H1 (cell line): ENCODE measurements around the gene HDAC9. TPM values are rescaled to one million over a fixed set of nuclear protein-coding genes. Genes with fewer than 3 reads are reported as not detected.

ENCODE experiments used
- CTCF ChIA-PET: fragments of 300-600 bp; sonication (Branson Sonifier 250); formaldehyde crosslinking; loops from one replicate; lab custom pipeline; 2021; ENCODE audit not compliant: partially characterized antibody; lab: Charles Lee
- POLR2A ChIA-PET: fragments of 300-600 bp; sonication (Branson Sonifier 250); formaldehyde crosslinking; loops from one replicate; lab custom pipeline; 2021; ENCODE audit warnings: inconsistent platforms; ENCODE audit not compliant: partially characterized antibody; lab: Charles Lee
- DNase-seq, 2 experiments: peaks; one replicate each; pipeline versions ENCODE4 v3.0.0 to v3.0.0-alpha.2; 2010 to 2022; ENCODE audit warnings: low spot score in 2 of 2, low read depth in 1 of 2, mixed read lengths in 1 of 2
- FAIRE-seq: peaks from 2 replicates; lab custom pipeline; 2011; peaks lifted over from hg19 to GRCh38; lab: Jason Lieb, UNC
- H2AFZ ChIP-seq: 2 replicates; pipeline ENCODE4 v1.8.1; 2012; ENCODE audit warnings: low read length, inconsistent platforms
- H2AK5ac ChIP-seq: 2 replicates; pipeline ENCODE4 v1.6.1; 2013; ENCODE audit warnings: low read depth, low read length
- H2BK120ac ChIP-seq: replicated peaks from 2 replicates; pipeline ENCODE3; 2013; ENCODE audit warnings: low read depth, low read length, inconsistent platforms
- H2BK12ac ChIP-seq: 2 replicates; pipeline ENCODE4 v1.6.1; 2013; ENCODE audit warnings: low read depth, low read length
- H2BK15ac ChIP-seq: 2 replicates; pipeline ENCODE4 v1.6.1; 2013; ENCODE audit warnings: low read length
- H2BK20ac ChIP-seq: 2 replicates; pipeline ENCODE4 v1.6.1; 2013; ENCODE audit warnings: low read length
- H2BK5ac ChIP-seq: 2 replicates; pipeline ENCODE4 v1.6.1; 2013; ENCODE audit warnings: low read depth, low read length
- H3K14ac ChIP-seq: 2 replicates; pipeline ENCODE4 v1.6.1; 2013; ENCODE audit warnings: inconsistent platforms; ENCODE audit not compliant: insufficient read length
- H3K18ac ChIP-seq: 2 replicates; pipeline ENCODE4 v1.6.1; 2013; ENCODE audit warnings: low read length; ENCODE audit errors: extremely low read depth
- H3K23ac ChIP-seq: 2 replicates; pipeline ENCODE4 v1.6.1; 2013; ENCODE audit warnings: inconsistent platforms; ENCODE audit not compliant: insufficient read length
- H3K23me2 ChIP-seq: 2 replicates; pipeline ENCODE4 v1.6.1; 2013; ENCODE audit warnings: low read depth, low read length
- H3K27ac ChIP-seq: 2 replicates; pipeline ENCODE4 v1.6.1; 2011; ENCODE audit warnings: low read depth, low read length, inconsistent platforms
- H3K27me3 ChIP-seq, 4 experiments: replicated peaks in 1 of 4; 1 replicate in 1 of 4; 2 replicates in 3 of 4; pipeline versions ENCODE4 v1.6.1 to v1.8.1; 2011 to 2013; ENCODE audit warnings: low read length in 3 of 4, mild to moderate bottlenecking in 3 of 4, inconsistent platforms in 2 of 4, mixed read lengths in 2 of 4, moderate library complexity in 1 of 4; ENCODE audit not compliant: control insufficient read depth in 3 of 4, insufficient read depth in 3 of 4; ENCODE audit errors: extremely low read depth in 1 of 4
- H3K36me3 ChIP-seq, 4 experiments: 2 replicates each; pipeline versions ENCODE4 v1.6.1 to v1.8.1; 2011 to 2013; ENCODE audit warnings: mild to moderate bottlenecking in 4 of 4, low read length in 3 of 4, moderate library complexity in 2 of 4, control low read depth in 1 of 4, inconsistent platforms in 1 of 4; ENCODE audit not compliant: insufficient read depth in 4 of 4, control insufficient read depth in 2 of 4
- H3K4ac ChIP-seq: replicated peaks from 2 replicates; pipeline ENCODE3; 2013; ENCODE audit warnings: low read length, low read depth, mixed read lengths, inconsistent platforms; ENCODE audit not compliant: insufficient read length
- H3K4me1 ChIP-seq, 4 experiments: replicated peaks in 1 of 4; 1 replicate in 1 of 4; 2 replicates in 3 of 4; pipeline versions ENCODE4 v1.6.1 to v1.8.1; 2011 to 2013; ENCODE audit warnings: low read length in 3 of 4, inconsistent platforms in 2 of 4, mixed read lengths in 1 of 4; ENCODE audit not compliant: insufficient read depth in 4 of 4, control insufficient read depth in 3 of 4
- H3K4me2 ChIP-seq, 2 experiments: 2 replicates each; pipeline versions ENCODE4 v1.6.1 to v1.8.1; 2011 to 2013; ENCODE audit warnings: low read depth in 2 of 2, low read length in 2 of 2, control low read depth in 1 of 2, inconsistent platforms in 1 of 2, mild to moderate bottlenecking in 1 of 2; ENCODE audit not compliant: insufficient read depth in 1 of 2
- H3K4me3 ChIP-seq, 4 experiments: fragments of 200-600, 300-600 bp in 1 of 4; sonication (generic), shearing (Covaris generic), sonication (Bioruptor Twin) in 1 of 4; 2 replicates each; pipeline versions ENCODE4 v1.5.1 to v1.8.1; 2011 to 2016; ENCODE audit warnings: low read length in 4 of 4, low read depth in 3 of 4, control low read depth in 2 of 4, inconsistent platforms in 2 of 4, mild to moderate bottlenecking in 2 of 4, mixed read lengths in 1 of 4, moderate library complexity in 1 of 4; ENCODE audit not compliant: insufficient read depth in 2 of 4; ENCODE audit errors: extremely low read depth in 1 of 4
- H3K56ac ChIP-seq: replicated peaks from 2 replicates; pipeline ENCODE3; 2013; ENCODE audit warnings: low read depth, mild to moderate bottlenecking, mixed read lengths, low read length, inconsistent platforms; ENCODE audit not compliant: insufficient read length
- H3K79me1 ChIP-seq: 2 replicates; pipeline ENCODE4 v1.6.1; 2013; ENCODE audit warnings: low read depth, low read length, control low read depth
- H3K79me2 ChIP-seq, 2 experiments: 2 replicates each; pipeline versions ENCODE4 v1.6.1 to v1.8.1; 2012 to 2013; ENCODE audit warnings: low read length in 2 of 2, mild to moderate bottlenecking in 2 of 2, inconsistent platforms in 1 of 2; ENCODE audit not compliant: insufficient read depth in 2 of 2, control insufficient read depth in 1 of 2
- H3K9ac ChIP-seq, 4 experiments: replicated peaks in 1 of 4; 1 replicate in 1 of 4; 2 replicates in 3 of 4; pipeline versions ENCODE4 v1.6.1 to v1.8.1; 2011 to 2013; ENCODE audit warnings: low read depth in 3 of 4, low read length in 3 of 4, control low read depth in 2 of 4, mild to moderate bottlenecking in 2 of 4, moderate library complexity in 2 of 4, inconsistent platforms in 1 of 4; ENCODE audit errors: extremely low read depth in 1 of 4
- H3K9me3 ChIP-seq, 2 experiments: 2 replicates each; pipeline versions ENCODE4 v1.6.1 to v1.8.1; 2012 to 2013; ENCODE audit warnings: mild to moderate bottlenecking in 2 of 2, moderate library complexity in 2 of 2, control low read depth in 1 of 2, inconsistent platforms in 1 of 2, low read depth in 1 of 2, low read length in 1 of 2, mixed read lengths in 1 of 2; ENCODE audit not compliant: insufficient read depth in 2 of 2
- H4K20me1 ChIP-seq, 2 experiments: replicated peaks in 1 of 2; 2 replicates each; pipeline versions ENCODE3 to v1.8.1; 2011 to 2013; ENCODE audit warnings: inconsistent platforms in 2 of 2, low read length in 2 of 2, mild to moderate bottlenecking in 1 of 2; ENCODE audit not compliant: insufficient read depth in 2 of 2, control insufficient read depth in 1 of 2
- H4K5ac ChIP-seq: 2 replicates; pipeline ENCODE4 v1.6.1; 2013; ENCODE audit warnings: low read length, low read depth, mixed read lengths, inconsistent platforms; ENCODE audit not compliant: insufficient read length
- H4K8ac ChIP-seq: 2 replicates; pipeline ENCODE4 v1.8.0; 2013; ENCODE audit warnings: mild to moderate bottlenecking, moderate library complexity, low read length, inconsistent platforms; ENCODE audit not compliant: insufficient read depth; ENCODE audit errors: extremely low read depth
- H4K91ac ChIP-seq: replicated peaks from 2 replicates; pipeline ENCODE3; 2013; ENCODE audit warnings: low read length, mixed read lengths, inconsistent platforms; ENCODE audit not compliant: insufficient read length
- BACH1 ChIP-seq: IDR thresholded peaks from 2 replicates; pipeline ENCODE4 v1.6.1; 2012; ENCODE audit warnings: low read length, improper control_type of control experiment
- BCL11A ChIP-seq, 2 experiments: IDR thresholded peaks; one replicate each; pipeline ENCODE4 v1.6.1; 2011; ENCODE audit warnings: low read depth in 2 of 2, low read length in 2 of 2, mild to moderate bottlenecking in 2 of 2
- EGR1 ChIP-seq: IDR thresholded peaks from 2 replicates; pipeline ENCODE4 v1.6.1; 2011; ENCODE audit warnings: low read depth, low read length, borderline replicate concordance
- KDM4A ChIP-seq: IDR thresholded peaks from one replicate; pipeline ENCODE4 v1.7.1; 2012; ENCODE audit warnings: low read depth, mild to moderate bottlenecking, moderate library complexity, low read length, inconsistent platforms; ENCODE audit not compliant: severe bottlenecking
- PHF8 ChIP-seq: fragments of 200-600 bp; sonication (generic); conservative IDR thresholded peaks from 2 replicates; pipeline ENCODE4 v1.7.1; 2012; ENCODE audit warnings: low read depth, mild to moderate bottlenecking, inconsistent platforms, low read length, moderate library complexity
- POLR2A ChIP-seq, 2 experiments: IDR thresholded peaks; 1 replicate in 1 of 2; 2 replicates in 1 of 2; pipeline ENCODE4 v1.6.1; 2011; ENCODE audit warnings: low read depth in 2 of 2, low read length in 2 of 2, mild to moderate bottlenecking in 2 of 2; ENCODE audit errors: control extremely low read depth in 1 of 2
- TCF12 ChIP-seq: IDR thresholded peaks from 2 replicates; pipeline ENCODE4 v1.6.1; 2011; ENCODE audit warnings: low read depth, mild to moderate bottlenecking, low read length
- polyA plus RNA-seq, 7 experiments: library from polyadenylated mRNA; depleted of rRNA in 3 of 7; stranded (reverse) in 5 of 7; unstranded in 2 of 7; fragments of >200 nt in 5 of 7; fragments of 200-250 nt in 2 of 7; gene quantifications; 1 replicate in 5 of 7; 2 replicates in 1 of 7; 4 replicates in 1 of 7; pipeline versions ENCODE4 v1.2.1 to v1.2.3, GENCODE V29; 2011 to 2013; ENCODE audit warnings: missing spikeins in 2 of 7, mixed read lengths in 2 of 7
- total RNA-seq: library from RNA; stranded (reverse); fragmentation: NEBNext Ultra II Directional; extraction: Animal tissue kit (Norgen Biotek cat#: 25700); gene quantifications from 2 replicates; pipeline ENCODE4 v1.2.1, GENCODE V29; 2021

The HDAC9 gene
- total and polyA plus RNA-seq, 2 of the 8 experiments (the other 6 are each of a cell fraction or from before 2014, with no cell fraction given), result 9.5 to 13.1 TPM

GRCh38 chr7:18796216-18796615 lies 300.7 kb downstream of the HDAC9 start:
- Histone ChIP-seq H4K5ac (no peak overlapping the region), H4K8ac (no peak overlapping the region), H3K36me3 (no peaks in the 10 kb centered on the region), H3K4me1 (peaks cover 0 to 8% (median 1%) of the 10 kb centered on the region in 4 experiments; a peak in 3 of 7 replicates), H2BK15ac (no peak overlapping the region), H2BK5ac (no peak overlapping the region), H3K27me3 (no peaks in the 10 kb centered on the region), H2AFZ (no peak overlapping the region), H3K14ac (no peak overlapping the region), H3K18ac (no peak overlapping the region), H3K9ac (no peak overlapping the region), H3K27ac (no peak overlapping the region), H3K56ac (no peak overlapping the region), H3K79me1 (no peaks in the 10 kb centered on the region), H3K23me2 (no peaks in the 10 kb centered on the region), H3K9me3 (no peaks in the 10 kb centered on the region), H2AK5ac (no peak overlapping the region), H4K20me1 (no peaks in the 10 kb centered on the region), H4K91ac (no peak overlapping the region), H2BK12ac (no peak overlapping the region), H3K23ac (no peak overlapping the region), H3K79me2 (no peaks in the 10 kb centered on the region), H2BK20ac (no peak overlapping the region), H3K4me3 (no peak overlapping the region), H2BK120ac (no peak overlapping the region), H3K4ac (no peak overlapping the region), H3K4me2 (no peak overlapping the region)
- CTCF ChIA-PET, result interaction anchor here (0.5 kb wide), 2 partner anchors 205 to 493 kb away, joined by 3 to 4 read pairs; no protein-coding TSS in a partner anchor
- TF ChIP-seq BCL11A (IDR thresholded peaks at IDR 0.05; ENCODE audit: low read depth in 2 of 2, low read length in 2 of 2) (no peak), BACH1 (no peak), PHF8 (no peak), POLR2A (IDR thresholded peaks at IDR 0.05; ENCODE audit: control extremely low read depth in 1 of 2, low read depth in 2 of 2, low read length in 2 of 2) (no peak), EGR1 (no peak), TCF12 (no peak), KDM4A (no peak)
- POLR2A ChIA-PET, result no interaction called here
- DNase-seq (no peak), FAIRE-seq (no peak)
